Colonic mucosa (tissue), 4 donors: ENCODE data around the gene TRIM67. TPM values are rescaled to one million over a fixed set of nuclear protein-coding genes. Genes with fewer than 3 reads are reported as not detected.

Experiments used
- DNase-seq: peaks from one replicate; pipeline ENCODE4 v3.0.0-alpha.2; 2020
- H3K27ac ChIP-seq: fragments of 200-600 bp; one replicate; pipeline ENCODE4 v1.8.0; 2021
- H3K27me3 ChIP-seq: fragments of 200-600 bp; one replicate; pipeline ENCODE4 v1.8.0; 2021
- H3K36me3 ChIP-seq: fragments of 200-600 bp; one replicate; pipeline ENCODE4 v1.8.0; 2021
- H3K4me1 ChIP-seq: fragments of 200-600 bp; one replicate; pipeline ENCODE4 v1.8.0; 2021; ENCODE audit warnings: mild to moderate bottlenecking
- H3K4me3 ChIP-seq: fragments of 200-600 bp; one replicate; pipeline ENCODE4 v1.8.0; 2021
- H3K9ac ChIP-seq, 2 donors: one replicate each; pipeline ENCODE4 v1.7.0; 2013; ENCODE audit warnings: control low read depth in 2 of 2, low read depth in 2 of 2, low read length in 2 of 2
- H3K9me3 ChIP-seq: fragments of 200-600 bp; one replicate; pipeline ENCODE4 v1.8.0; 2021
- intact Hi-C: fragments of 100-400 bp; cut with DNase I; formaldehyde crosslinking; loops from one replicate; pipeline ENCODE4 v1.14.1; 2022
- total RNA-seq, 2 donors: library from RNA; stranded (reverse); fragmentation: NEBNext Ultra II Directional in 1 of 2; extraction: Animal tissue kit (Norgen Biotek cat#: 25700) in 1 of 2; gene quantifications; one replicate each; pipeline ENCODE4 v1.2.1, GENCODE V29; 2021
- TF ChIP-seq, protein P1 (sequence below): fragments of 200-600 bp; IDR thresholded peaks from one replicate; pipeline ENCODE4 v1.8.0; 2022; ENCODE audit warnings: antibody characterized with exemption, mild to moderate bottlenecking
- donor health status: healthy.
- donor health status: DM: no; HTN: no; CAD: no.
- donor health status: DM: no; HTN: no; CAD: no.

TRIM67 gene
- total RNA-seq, 2 donors from 2014 or later = 0.03 TPM; not detected in 1

DNA sequence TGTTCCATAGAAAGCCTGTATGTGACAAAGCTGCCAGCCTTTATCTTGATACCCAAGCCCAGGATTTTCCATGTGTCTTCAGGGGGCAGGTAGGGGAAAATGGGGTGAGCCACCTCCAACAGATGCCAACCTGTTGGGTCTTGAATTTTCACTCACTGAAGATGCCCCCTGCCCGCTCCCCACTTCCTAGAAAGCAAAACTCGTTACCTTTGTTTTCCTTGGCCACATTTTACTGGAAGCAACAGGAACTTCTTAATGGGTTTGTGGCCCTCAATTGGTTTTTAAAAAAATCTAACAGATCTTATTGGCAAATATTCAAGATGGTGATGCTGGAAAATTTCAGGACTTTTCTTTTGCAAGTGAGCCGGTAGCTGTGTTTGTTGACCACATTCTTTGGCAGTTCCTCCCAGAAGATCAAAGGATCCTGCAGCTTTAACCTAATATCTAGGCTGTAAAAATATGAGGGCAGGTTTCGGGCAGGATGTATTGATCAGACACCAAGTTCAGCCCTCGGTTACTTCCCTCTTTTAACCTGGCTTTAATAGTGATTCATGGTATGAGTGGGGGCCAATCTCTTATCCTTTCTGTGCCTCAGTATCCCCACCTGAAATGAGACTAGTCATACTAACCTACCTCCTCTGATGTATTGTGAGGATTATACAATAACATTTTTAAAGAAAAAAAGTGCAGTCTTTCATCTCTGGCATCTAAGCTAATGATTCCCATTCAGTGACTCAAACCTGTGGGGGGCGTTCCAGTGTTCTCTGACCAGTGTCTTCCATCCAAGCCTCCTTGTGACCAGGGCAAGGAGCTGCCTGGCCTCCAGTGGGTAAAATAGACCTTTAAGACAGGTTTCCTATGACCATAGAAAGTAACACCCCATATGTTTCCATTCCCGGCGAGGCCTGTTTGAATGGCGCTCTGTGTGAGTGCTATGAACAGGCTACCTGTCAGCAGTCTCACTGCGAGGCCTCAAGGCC lies 57.9 kb downstream of the TRIM67 start:
- no peaks in the 10 kb centered on the region for H3K36me3 ChIP-seq
- no peaks in the 10 kb centered on the region for H3K4me1 ChIP-seq
- no peak overlapping the region for H3K27ac ChIP-seq
- H3K9ac ChIP-seq = no peak overlapping the region
- H3K4me3 ChIP-seq = no peak overlapping the region
- TF ChIP-seq, protein P1, sequence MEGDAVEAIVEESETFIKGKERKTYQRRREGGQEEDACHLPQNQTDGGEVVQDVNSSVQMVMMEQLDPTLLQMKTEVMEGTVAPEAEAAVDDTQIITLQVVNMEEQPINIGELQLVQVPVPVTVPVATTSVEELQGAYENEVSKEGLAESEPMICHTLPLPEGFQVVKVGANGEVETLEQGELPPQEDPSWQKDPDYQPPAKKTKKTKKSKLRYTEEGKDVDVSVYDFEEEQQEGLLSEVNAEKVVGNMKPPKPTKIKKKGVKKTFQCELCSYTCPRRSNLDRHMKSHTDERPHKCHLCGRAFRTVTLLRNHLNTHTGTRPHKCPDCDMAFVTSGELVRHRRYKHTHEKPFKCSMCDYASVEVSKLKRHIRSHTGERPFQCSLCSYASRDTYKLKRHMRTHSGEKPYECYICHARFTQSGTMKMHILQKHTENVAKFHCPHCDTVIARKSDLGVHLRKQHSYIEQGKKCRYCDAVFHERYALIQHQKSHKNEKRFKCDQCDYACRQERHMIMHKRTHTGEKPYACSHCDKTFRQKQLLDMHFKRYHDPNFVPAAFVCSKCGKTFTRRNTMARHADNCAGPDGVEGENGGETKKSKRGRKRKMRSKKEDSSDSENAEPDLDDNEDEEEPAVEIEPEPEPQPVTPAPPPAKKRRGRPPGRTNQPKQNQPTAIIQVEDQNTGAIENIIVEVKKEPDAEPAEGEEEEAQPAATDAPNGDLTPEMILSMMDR = no peak
- no peak for DNase-seq
- intact Hi-C loops = loop anchor here (10.0 kb wide), 1 partner anchor 585 kb away; no protein-coding TSS in a partner anchor
- H3K27me3 ChIP-seq = no peaks in the 10 kb centered on the region
- no peaks in the 10 kb centered on the region for H3K9me3 ChIP-seq

DNA sequence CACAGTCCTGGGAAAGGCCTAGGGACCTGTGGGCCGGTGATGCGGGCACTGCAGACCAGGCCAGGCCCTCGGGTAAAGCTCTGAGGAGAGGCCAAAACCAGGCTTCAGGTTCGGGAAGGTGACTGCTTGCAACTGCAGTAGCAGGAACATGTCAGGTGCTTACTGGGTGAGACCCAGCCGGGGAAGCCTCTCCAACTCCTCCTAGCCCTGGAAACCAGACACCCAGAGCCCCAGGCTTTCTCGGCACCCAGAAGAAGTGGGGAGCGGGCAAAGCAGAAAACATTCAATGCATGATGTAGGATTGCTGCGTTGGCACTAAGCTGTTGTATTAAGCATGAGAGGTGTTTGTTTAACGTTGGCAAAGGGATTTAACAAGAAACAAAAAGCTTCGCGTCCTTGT lies 58.9 kb downstream of the TRIM67 start:
- no peak overlapping the region for H3K9ac ChIP-seq
- no peak overlapping the region for H3K4me3 ChIP-seq
- H3K27ac ChIP-seq = no peak overlapping the region
- TF ChIP-seq, protein P1 = no peak
- intact Hi-C loops = no loop called here
- no peaks in the 10 kb centered on the region for H3K9me3 ChIP-seq
- no peaks in the 10 kb centered on the region for H3K36me3 ChIP-seq
- no peak for DNase-seq
- no peaks in the 10 kb centered on the region for H3K4me1 ChIP-seq
- no peaks in the 10 kb centered on the region for H3K27me3 ChIP-seq

DNA sequence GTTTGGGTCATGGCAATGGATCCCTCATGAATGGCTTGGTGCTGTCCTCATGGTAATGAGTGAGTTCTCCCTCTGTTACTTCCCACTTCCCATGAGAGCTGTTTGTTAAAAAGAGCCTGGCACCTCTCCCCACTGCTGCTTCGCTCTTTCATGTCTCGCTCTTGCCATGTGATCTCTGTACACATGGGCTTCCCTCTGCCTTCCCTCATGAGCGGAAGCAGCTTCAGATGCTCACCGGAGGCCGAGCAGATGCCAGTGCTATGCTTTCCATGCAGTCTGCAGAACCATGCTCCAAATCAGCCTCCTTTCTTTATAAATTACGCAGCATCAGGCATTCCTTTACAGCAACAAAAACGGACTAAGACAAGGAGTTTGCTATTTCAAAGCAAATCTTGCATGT lies 64.3 kb downstream of the TRIM67 start:
- Histone ChIP-seq H3K36me3 (peaks cover 7% of the 10 kb centered on the region), H3K9me3 (no peaks in the 10 kb centered on the region), H3K4me1 (no peaks in the 10 kb centered on the region), H3K27ac (no peak overlapping the region), H3K9ac (no peak overlapping the region), H3K27me3 (no peaks in the 10 kb centered on the region), H3K4me3 (no peak overlapping the region)
- DNase-seq = no peak
- TF ChIP-seq, protein P1 = no peak
- intact Hi-C loops = no loop called here

DNA sequence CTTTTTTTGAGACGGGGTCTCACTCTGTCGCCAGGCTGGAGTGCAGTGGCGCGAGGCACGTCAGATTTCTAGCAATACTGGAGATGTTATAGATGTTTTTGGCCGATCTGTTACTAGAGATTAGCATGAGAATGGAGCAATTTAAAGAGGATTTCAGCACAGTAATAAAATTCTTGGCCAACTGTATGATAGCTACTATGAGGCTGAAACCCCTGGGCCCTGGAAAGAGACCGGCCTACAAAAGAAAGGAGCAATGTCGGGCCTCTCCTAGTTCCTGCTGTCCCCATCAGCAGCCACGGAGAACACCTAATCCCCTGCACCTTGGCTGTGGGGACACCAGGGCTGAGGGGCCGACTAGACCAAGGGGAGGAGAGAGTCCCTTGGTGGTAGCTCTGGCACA lies 69.7 kb downstream of the TRIM67 start:
- Histone ChIP-seq H3K4me1 (peaks cover 21% of the 10 kb centered on the region), H3K27ac (no peak overlapping the region), H3K36me3 (peaks cover 1% of the 10 kb centered on the region), H3K9ac (no peak overlapping the region), H3K4me3 (no peak overlapping the region), H3K9me3 (no peaks in the 10 kb centered on the region), H3K27me3 (no peaks in the 10 kb centered on the region)
- TF ChIP-seq, protein P1 = no peak
- intact Hi-C loops = no loop called here
- DNase-seq = no peak

DNA sequence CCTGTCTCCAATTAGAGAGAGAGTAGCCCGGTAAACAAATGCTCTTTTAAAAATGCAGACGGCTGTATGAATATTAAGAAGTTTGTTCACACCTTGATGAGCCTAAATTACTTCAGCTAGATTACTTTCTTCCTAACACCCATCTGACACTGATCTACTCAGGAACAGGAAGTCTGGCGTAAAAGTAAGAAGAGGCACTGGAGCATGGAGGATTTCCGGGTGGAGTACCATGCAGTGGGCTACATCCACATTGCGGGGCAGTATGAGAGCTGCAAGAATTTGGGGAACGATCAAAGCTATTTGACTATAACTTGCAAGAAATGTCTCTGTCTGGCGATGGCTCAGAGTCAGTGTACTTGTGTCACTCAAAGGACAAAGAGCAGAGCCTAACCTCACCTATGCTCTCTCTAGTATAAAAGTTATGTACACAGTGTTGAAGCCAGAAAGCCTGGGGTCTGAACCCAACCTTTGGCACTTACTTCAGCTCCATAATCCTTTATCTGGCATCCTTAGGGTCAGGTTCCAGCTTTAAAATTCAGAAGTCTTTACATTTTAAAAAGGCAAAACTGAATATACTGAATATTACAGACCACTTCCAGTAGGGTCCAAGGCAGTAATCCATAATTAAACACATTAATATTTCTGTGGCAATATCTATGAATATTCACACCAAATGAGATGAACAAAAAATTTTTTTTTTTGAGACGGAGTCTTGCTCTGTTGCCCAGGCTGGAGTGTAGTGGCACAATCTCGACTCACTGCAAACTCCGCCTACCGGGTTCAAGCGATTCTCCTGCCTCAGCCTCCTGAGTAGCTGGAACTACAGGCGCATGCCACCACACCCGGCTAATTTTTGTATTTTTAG lies 71.2 kb downstream of the TRIM67 start:
- no peaks in the 10 kb centered on the region for H3K9me3 ChIP-seq
- no peaks in the 10 kb centered on the region for H3K36me3 ChIP-seq
- peak; percentile 51 for DNase-seq
- H3K27ac ChIP-seq = peak overlapping the region; percentile 78
- intact Hi-C loops = no loop called here
- H3K4me1 ChIP-seq = peaks cover 21% of the 10 kb centered on the region
- TF ChIP-seq, protein P1 = no peak
- H3K27me3 ChIP-seq = no peaks in the 10 kb centered on the region
- no peak overlapping the region for H3K4me3 ChIP-seq
- H3K9ac ChIP-seq = peak overlapping the region in 1 of 2 donors; percentile 57
